ENCODE data around the gene FAM161A. TPM values are rescaled to one million over a fixed set of nuclear protein-coding genes. Genes with fewer than 3 reads are reported as not detected.
"Not testable (repeated sequence)": the region's sequence is repeated elsewhere in the genome, so short reads cannot be mapped to it uniquely, and the experiment has no call there.

The FAM161A gene
- total RNA-seq, 1 donor from 2014 or later, result 23.7 TPM

GRCh38 chr2:61855318-61855613, 1.4 kb upstream of the FAM161A start:
- Mint-ChIP-seq H3K4me1 (ENCODE audit: low read depth) (peaks cover 7% of the 10 kb centered on the region), H3K4me3 (ENCODE audit: low read depth) (peak overlapping the region; percentile 80), H3K27ac (peak overlapping the region; percentile 98), H3K9me3 (ENCODE audit: low read depth) (no peaks in the 10 kb centered on the region), H3K36me3 (ENCODE audit: insufficient read depth) (no peaks in the 10 kb centered on the region), H3K27me3 (no peaks in the 10 kb centered on the region)
- no peak for TF ChIP-seq CTCF (IDR thresholded peaks at IDR 0.05; ENCODE audit: unreplicated experiment)
- DNase-seq (ENCODE audit: low spot score, unreplicated experiment), result no peak

DNA sequence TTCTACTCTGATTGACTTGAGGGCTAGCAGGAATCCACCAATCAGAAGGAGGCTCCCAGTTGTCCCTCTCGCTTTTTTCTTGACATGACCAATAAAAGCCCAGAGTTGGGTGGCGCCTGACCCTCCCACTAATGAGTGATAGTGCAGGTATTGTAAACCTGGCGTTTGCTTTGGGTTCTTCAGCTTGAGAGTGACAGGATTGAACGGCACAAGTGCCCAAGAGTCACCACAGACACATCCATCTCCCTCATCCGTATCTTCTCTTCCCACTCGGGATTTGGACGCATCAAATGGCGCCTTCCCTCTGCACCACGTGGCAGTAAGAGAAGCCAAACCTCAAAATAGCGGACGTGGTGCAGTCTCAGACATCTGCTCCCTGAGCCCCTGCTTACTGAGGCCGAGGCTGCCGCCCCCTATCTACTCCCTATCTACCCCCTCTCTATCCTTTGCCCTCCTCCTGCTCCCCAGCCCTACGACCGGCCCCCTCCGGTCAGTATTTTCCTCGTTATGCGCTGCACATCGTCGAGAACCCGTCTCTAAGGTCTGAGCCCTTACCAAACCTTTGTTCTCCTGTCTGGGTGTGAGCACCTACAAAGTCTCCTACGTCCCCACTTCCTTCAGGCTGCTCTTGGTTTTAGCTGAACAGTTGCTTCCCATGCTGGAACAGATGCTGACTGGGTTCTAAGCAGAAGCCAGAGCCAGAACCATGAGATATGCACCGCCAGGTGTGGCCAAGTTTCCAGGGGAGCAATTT, 881 bp upstream of the FAM161A start:
- no peak for TF ChIP-seq CTCF (IDR thresholded peaks at IDR 0.05; ENCODE audit: unreplicated experiment)
- Mint-ChIP-seq H3K4me1 (ENCODE audit: low read depth) (peaks cover 7% of the 10 kb centered on the region), H3K9me3 (ENCODE audit: low read depth) (no peaks in the 10 kb centered on the region), H3K4me3 (ENCODE audit: low read depth) (peak overlapping the region; percentile 80), H3K36me3 (ENCODE audit: insufficient read depth) (no peaks in the 10 kb centered on the region), H3K27ac (peak overlapping the region; percentile 98), H3K27me3 (no peaks in the 10 kb centered on the region)
- DNase-seq (ENCODE audit: low spot score, unreplicated experiment), result peak; percentile 85

DNA sequence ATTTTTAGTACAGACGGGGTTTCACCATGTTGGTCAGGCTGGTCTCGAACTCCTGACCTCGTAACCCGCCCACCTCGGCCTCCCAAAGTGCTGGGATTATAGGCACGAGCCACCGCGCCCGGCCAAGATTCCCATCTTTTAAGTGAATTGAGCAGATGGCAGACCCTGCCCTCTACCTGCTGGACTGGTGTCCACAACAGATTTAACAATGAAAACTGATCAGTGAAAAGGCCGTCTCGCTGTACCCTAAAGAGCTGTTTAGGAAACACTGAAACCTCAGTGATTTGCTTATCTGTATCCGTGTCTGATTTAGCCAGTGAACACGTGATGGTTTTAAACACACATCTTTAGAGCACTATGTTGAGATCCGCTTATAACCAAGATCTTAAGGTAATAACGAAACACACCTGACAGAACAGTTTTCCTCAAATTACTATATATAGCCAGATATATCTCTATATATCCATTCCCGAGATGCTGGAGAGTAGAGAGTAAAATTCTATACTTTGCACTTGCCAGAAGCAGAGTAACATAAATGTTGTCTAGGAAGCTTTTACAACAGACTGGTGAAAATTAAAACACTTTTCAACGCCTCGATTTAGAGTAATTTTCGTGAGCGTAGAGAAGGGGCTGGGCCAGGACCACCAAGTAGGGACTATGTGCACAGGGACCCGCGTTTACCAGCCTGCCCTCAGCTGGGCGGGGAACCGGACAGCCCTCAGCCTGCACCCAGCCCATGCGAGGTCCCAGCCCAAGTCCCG, 594 bp downstream of the FAM161A start:
- Mint-ChIP-seq H3K4me3 (ENCODE audit: low read depth) (peak overlapping the region; percentile 80), H3K9me3 (ENCODE audit: low read depth) (no peaks in the 10 kb centered on the region), H3K27ac (peak overlapping the region; percentile 97), H3K4me1 (ENCODE audit: low read depth) (peaks cover 7% of the 10 kb centered on the region), H3K36me3 (ENCODE audit: insufficient read depth) (no peaks in the 10 kb centered on the region), H3K27me3 (no peaks in the 10 kb centered on the region)
- DNase-seq (ENCODE audit: low spot score, unreplicated experiment), result no peak
- no peak for TF ChIP-seq CTCF (IDR thresholded peaks at IDR 0.05; ENCODE audit: unreplicated experiment)

DNA sequence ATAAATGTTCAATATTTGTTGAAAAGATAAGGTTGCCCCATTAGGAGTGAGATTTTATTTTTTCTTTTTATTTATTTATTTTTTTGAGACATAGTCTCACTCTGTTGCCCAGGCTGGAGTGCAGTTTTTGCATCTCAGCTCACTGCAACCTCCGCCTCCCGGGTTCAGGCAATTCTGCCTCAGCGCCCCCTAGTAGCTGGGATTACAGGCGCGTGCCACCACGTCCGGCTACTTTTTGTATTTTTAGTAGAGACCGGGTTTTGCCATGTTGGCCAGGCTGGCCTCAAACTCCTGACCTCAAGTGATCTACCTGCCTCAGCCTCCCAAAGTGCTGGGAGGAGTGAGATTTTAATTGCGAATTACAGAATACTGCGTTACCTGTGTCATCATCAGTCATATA, 2.6 kb downstream of the FAM161A start:
- H3K4me3 Mint-ChIP-seq (ENCODE audit: low read depth); DNase-seq (ENCODE audit: low spot score, unreplicated experiment); H3K9me3 Mint-ChIP-seq (ENCODE audit: low read depth); H3K27ac Mint-ChIP-seq; H3K4me1 Mint-ChIP-seq (ENCODE audit: low read depth); H3K27me3 Mint-ChIP-seq; H3K36me3 Mint-ChIP-seq (ENCODE audit: insufficient read depth): not testable (repeated sequence)
- TF ChIP-seq CTCF (IDR thresholded peaks at IDR 0.05; ENCODE audit: unreplicated experiment), result peak; percentile 8

GRCh38 chr2:61845320-61845719, 8.5 kb downstream of the FAM161A start:
- DNase-seq (ENCODE audit: low spot score, unreplicated experiment), result no peak
- H3K36me3 Mint-ChIP-seq (ENCODE audit: insufficient read depth), result peaks cover 9% of the 10 kb centered on the region
- no peak overlapping the region for H3K27ac Mint-ChIP-seq
- no peaks in the 10 kb centered on the region for H3K4me1 Mint-ChIP-seq (ENCODE audit: low read depth)
- H3K4me3 Mint-ChIP-seq (ENCODE audit: low read depth), result no peak overlapping the region
- no peaks in the 10 kb centered on the region for H3K9me3 Mint-ChIP-seq (ENCODE audit: low read depth)
- no peak for TF ChIP-seq CTCF (IDR thresholded peaks at IDR 0.05; ENCODE audit: unreplicated experiment)
- no peaks in the 10 kb centered on the region for H3K27me3 Mint-ChIP-seq
